Karpas-422 (cell line): Measurements from ENCODE around the gene DNAH7. TPM values are rescaled to one million over a fixed set of nuclear protein-coding genes. Genes with fewer than 3 reads are reported as not detected.

Source experiments
- DNase-seq: peaks from one replicate; pipeline ENCODE4 v3.0.0-alpha.2; 2015
- H2AFZ ChIP-seq: fragments of 200-600 bp; sonication (generic); 2 replicates; pipeline ENCODE4 v1.6.1; 2014; ENCODE audit warnings: antibody characterized with exemption, low read length, mixed read lengths
- H3K27ac ChIP-seq: fragments of 200-600 bp; sonication (generic); 2 replicates; pipeline ENCODE4 v1.5.1; 2014; ENCODE audit warnings: mild to moderate bottlenecking, low read length, moderate library complexity
- H3K27me3 ChIP-seq: fragments of 200-600 bp; sonication (generic); 2 replicates; pipeline ENCODE4 v1.6.1; 2014; ENCODE audit warnings: low read length, mixed read lengths
- H3K36me3 ChIP-seq: fragments of 200-600 bp; sonication (generic); 2 replicates; pipeline ENCODE4 v1.6.1; 2014; ENCODE audit warnings: low read length, mixed read lengths; ENCODE audit not compliant: insufficient read depth
- H3K4me1 ChIP-seq: fragments of 200-600 bp; sonication (generic); 2 replicates; pipeline ENCODE4 v1.6.1; 2014; ENCODE audit warnings: mild to moderate bottlenecking, low read length, mixed read lengths
- H3K4me2 ChIP-seq: fragments of 200-600 bp; sonication (generic); 2 replicates; pipeline ENCODE4 v1.6.1; 2014; ENCODE audit warnings: low read length, low read depth, mild to moderate bottlenecking; ENCODE audit not compliant: poor library complexity, severe bottlenecking
- H3K4me3 ChIP-seq: fragments of 200-600 bp; sonication (generic); 2 replicates; pipeline ENCODE4 v1.5.1; 2014; ENCODE audit warnings: mild to moderate bottlenecking, antibody characterized with exemption, low read length, mixed read lengths
- H3K79me2 ChIP-seq: fragments of 200-600 bp; sonication (generic); 2 replicates; pipeline ENCODE4 v1.6.1; 2014; ENCODE audit warnings: mild to moderate bottlenecking, low read length, mixed read lengths
- H3K9ac ChIP-seq: fragments of 200-600 bp; sonication (generic); 2 replicates; pipeline ENCODE4 v1.6.0; 2014; ENCODE audit warnings: low read length
- H3K9me2 ChIP-seq: fragments of 200-600 bp; sonication (generic), shearing (Covaris generic); replicated peaks from 2 replicates; pipeline ENCODE4 v1.6.0; 2014; ENCODE audit warnings: mild to moderate bottlenecking, low read length, moderate library complexity; ENCODE audit not compliant: insufficient read depth
- H3K9me3 ChIP-seq: fragments of 300-700, 200-600 bp; sonication (generic); 2 replicates; pipeline ENCODE4 v1.6.1; 2014; ENCODE audit warnings: low read length, mixed read lengths
- H4K20me1 ChIP-seq: fragments of 200-600 bp; sonication (generic); 2 replicates; pipeline ENCODE4 v1.6.1; 2014; ENCODE audit warnings: mild to moderate bottlenecking, antibody characterized with exemption, low read length, low read depth; ENCODE audit not compliant: insufficient read depth
- total RNA-seq: library from RNA; depleted of rRNA; stranded (reverse); fragments of >200 nt; shearing (Covaris generic); gene quantifications from 2 replicates; pipeline ENCODE4 v1.2.3, GENCODE V29; 2014; ENCODE audit warnings: low replicate concordance; rRNA removed

Gene DNAH7
- total RNA-seq = 0.14 and 0.82 TPM in 2 replicates

- Histone ChIP-seq H3K4me1 (peaks cover 13% of the 10 kb centered on the region), H2AFZ (peak within 1 kb of the TSS; percentile 95), H3K9me3 (no peaks in the 10 kb centered on the region), H3K4me3 (peak within 1 kb of the TSS; percentile 77), H3K27ac (no peak within 1 kb of the TSS), H3K79me2 (no peaks in the 10 kb centered on the region), H3K9ac (peak within 1 kb of the TSS; percentile 64), H4K20me1 (no peaks in the 10 kb centered on the region), H3K9me2 (no peaks in the 10 kb centered on the region), H3K4me2 (peak within 1 kb of the TSS; percentile 79), H3K27me3 (no peaks in the 10 kb centered on the region), H3K36me3 (no peaks in the 10 kb centered on the region)
- peak; percentile 95 for DNase-seq
These were observed at the start of gene DNAH7 for GRCh38 chr2:196068271-196069209. Gene DNAH7, minus strand, starts transcription at chr2:196068837. Its CDS starts 126 bp downstream, at chr2:196068711.

- Histone ChIP-seq H3K36me3 (no peaks in the 10 kb centered on the region), H3K27me3 (no peaks in the 10 kb centered on the region), H2AFZ (no peak overlapping the region), H4K20me1 (no peaks in the 10 kb centered on the region), H3K4me2 (no peak overlapping the region), H3K4me3 (no peak overlapping the region), H3K9ac (no peak overlapping the region), H3K4me1 (no peaks in the 10 kb centered on the region), H3K9me2 (no peaks in the 10 kb centered on the region), H3K9me3 (no peaks in the 10 kb centered on the region), H3K79me2 (no peaks in the 10 kb centered on the region), H3K27ac (no peak overlapping the region)
- DNase-seq = no peak
These were observed 48.6 kb upstream of the DNAH7 start for GRCh38 chr2:196117214-196117705.

GRCh38 chr2:196113061-196113974 lies 44.7 kb upstream of the DNAH7 start:
- Histone ChIP-seq H3K4me3 (no peak overlapping the region), H3K36me3 (no peaks in the 10 kb centered on the region), H3K9ac (no peak overlapping the region), H4K20me1 (no peaks in the 10 kb centered on the region), H3K4me1 (peaks cover 11% of the 10 kb centered on the region), H2AFZ (no peak overlapping the region), H3K27me3 (no peaks in the 10 kb centered on the region), H3K9me2 (no peaks in the 10 kb centered on the region), H3K27ac (no peak overlapping the region), H3K4me2 (no peak overlapping the region), H3K9me3 (no peaks in the 10 kb centered on the region), H3K79me2 (no peaks in the 10 kb centered on the region)
- no peak for DNase-seq

- Histone ChIP-seq H3K27me3 (no peaks in the 10 kb centered on the region), H3K4me1 (peaks cover 12% of the 10 kb centered on the region), H3K9me2 (no peaks in the 10 kb centered on the region), H3K79me2 (no peaks in the 10 kb centered on the region), H4K20me1 (no peaks in the 10 kb centered on the region), H2AFZ (no peak overlapping the region), H3K4me2 (no peak overlapping the region), H3K4me3 (no peak overlapping the region), H3K9ac (no peak overlapping the region), H3K36me3 (no peaks in the 10 kb centered on the region), H3K27ac (no peak overlapping the region), H3K9me3 (no peaks in the 10 kb centered on the region)
- DNase-seq = no peak
These were observed 43.9 kb upstream of the DNAH7 start for GRCh38 chr2:196112418-196113034.

GRCh38 chr2:196108604-196109003 lies 40.0 kb upstream of the DNAH7 start:
- H3K27ac ChIP-seq = no peak overlapping the region
- no peaks in the 10 kb centered on the region for H4K20me1 ChIP-seq
- H3K79me2 ChIP-seq = no peaks in the 10 kb centered on the region
- H3K9me3 ChIP-seq = no peaks in the 10 kb centered on the region
- H3K4me2 ChIP-seq = no peak overlapping the region
- H3K36me3 ChIP-seq = no peaks in the 10 kb centered on the region
- H2AFZ ChIP-seq = no peak overlapping the region
- H3K9ac ChIP-seq = no peak overlapping the region
- H3K4me3 ChIP-seq = no peak overlapping the region
- H3K9me2 ChIP-seq = no peaks in the 10 kb centered on the region
- DNase-seq = no peak
- peaks cover 22% of the 10 kb centered on the region for H3K4me1 ChIP-seq
- H3K27me3 ChIP-seq = no peaks in the 10 kb centered on the region

- Histone ChIP-seq H3K36me3 (no peaks in the 10 kb centered on the region), H3K4me2 (peak overlapping the region; percentile 48), H3K27me3 (no peaks in the 10 kb centered on the region), H3K4me3 (no peak overlapping the region), H2AFZ (peak overlapping the region; percentile 67; the same call in 1 of the 2 replicates), H3K4me1 (peaks cover 40% of the 10 kb centered on the region), H3K9me2 (no peaks in the 10 kb centered on the region), H3K27ac (no peak overlapping the region), H3K9me3 (no peaks in the 10 kb centered on the region), H3K9ac (no peak overlapping the region), H3K79me2 (no peaks in the 10 kb centered on the region), H4K20me1 (no peaks in the 10 kb centered on the region)
- peak; percentile 49 for DNase-seq
These were observed 37.3 kb upstream of the DNAH7 start for GRCh38 chr2:196105951-196106350.

GRCh38 chr2:196104066-196104465 lies 35.4 kb upstream of the DNAH7 start:
- no peak overlapping the region for H3K4me2 ChIP-seq
- no peaks in the 10 kb centered on the region for H3K9me3 ChIP-seq
- no peak overlapping the region for H3K4me3 ChIP-seq
- peaks cover 37% of the 10 kb centered on the region for H3K4me1 ChIP-seq
- H3K27me3 ChIP-seq = no peaks in the 10 kb centered on the region
- no peak for DNase-seq
- no peak overlapping the region for H3K27ac ChIP-seq
- no peaks in the 10 kb centered on the region for H4K20me1 ChIP-seq
- H3K9ac ChIP-seq = no peak overlapping the region
- no peaks in the 10 kb centered on the region for H3K9me2 ChIP-seq
- H2AFZ ChIP-seq = no peak overlapping the region
- H3K79me2 ChIP-seq = no peaks in the 10 kb centered on the region
- H3K36me3 ChIP-seq = no peaks in the 10 kb centered on the region
